Esophagus squamous epithelium (tissue), 4 donors: Measurements from ENCODE around the gene MINDY4.

Source experiments
- CTCF ChIP-seq, 6 experiments: fragments of 450-650 bp in 4 of 6; fragments of 200-600 bp in 2 of 6; sonication (generic) in 2 of 6; IDR thresholded peaks; one replicate each; pipeline ENCODE4 v1.5.1; 2016 to 2019; ENCODE audit warnings: antibody characterized with exemption in 6 of 6, mild to moderate bottlenecking in 4 of 6, moderate library complexity in 4 of 6
- POLR2A ChIP-seq, 4 donors: fragments of 450-650 bp; IDR thresholded peaks; one replicate each; pipeline ENCODE4 v1.6.1; 2017; ENCODE audit warnings: antibody characterized with exemption in 4 of 4, mild to moderate bottlenecking in 4 of 4, moderate library complexity in 3 of 4

- no peak for TF ChIP-seq CTCF (IDR thresholded peaks at IDR 0.05)
- TF ChIP-seq POLR2A (IDR thresholded peaks at IDR 0.05): no peak
Observed at GRCh38 chr7:30831936-30832335, 60.7 kb downstream of the MINDY4 start.
